ENCODE data around the gene CAPZA1. TPM values are rescaled to one million over a fixed set of nuclear protein-coding genes. Genes with fewer than 3 reads are reported as not detected.
A peak's percentile ranks its signal among the peaks of the same experiment; 100 is the strongest.

CAPZA1 gene
- total RNA-seq, 1 experiment from 2014 or later, result 171 TPM

DNA sequence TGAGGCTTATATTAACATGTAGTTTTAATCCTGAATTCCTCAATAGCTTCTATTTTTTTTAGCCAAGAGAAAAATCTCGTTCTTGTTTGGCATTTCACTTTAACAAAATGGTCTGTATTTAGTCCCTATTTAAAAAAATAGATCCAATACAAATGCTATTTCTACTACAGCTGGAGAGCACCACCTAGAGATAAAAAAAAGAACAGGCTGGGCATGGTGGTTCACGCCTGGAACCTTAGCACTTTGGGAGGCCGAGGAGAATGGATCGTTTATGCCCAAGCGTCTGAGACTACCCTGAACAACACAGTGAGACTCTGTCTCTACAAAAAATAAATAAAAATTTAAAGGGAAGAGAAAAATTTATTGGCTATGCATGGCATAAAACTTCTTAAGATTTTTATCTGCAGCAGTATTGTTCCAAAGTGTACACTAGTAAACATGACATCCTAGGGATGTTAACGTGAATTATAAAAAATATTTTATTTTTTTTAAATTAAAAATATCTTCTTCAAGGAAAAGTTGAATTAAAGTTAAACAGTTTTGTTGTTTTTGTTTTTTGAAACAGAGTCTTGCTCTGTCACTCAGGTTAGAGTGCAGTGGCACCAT, 5.1 kb upstream of the CAPZA1 start:
- H3K27ac ChIP-seq (ENCODE audit: low read depth, low read length, poor library complexity, severe bottlenecking), result no peak overlapping the region
- TF ChIP-seq EZH2 (IDR thresholded peaks at IDR 0.05; ENCODE audit: borderline replicate concordance, low read depth, low read length, poor library complexity, severe bottlenecking), result no peak
- peak; percentile 69 for TF ChIP-seq CTCF (conservative IDR thresholded peaks at IDR 0.05; ENCODE audit: low read depth, low read length)
- H3K9me3 ChIP-seq (ENCODE audit: low read depth, low read length, poor library complexity, severe bottlenecking), result no peaks in the 10 kb centered on the region
- ChIA-PET POLR2A (ENCODE audit: low non-redundant PET) (no interaction called here), CTCF (interaction anchor here (0.9 to 1.0 kb wide), 4 partner anchors 113 to 256 kb away, joined by 3 to 6 read pairs (median 3); partner anchors contain the start of gene CTTNBP2NL)
- intact Hi-C loops (cut with micrococcal nuclease; ENCODE audit: unreplicated experiment), result loop anchor here (2.0 to 10.0 kb wide), 2 partner anchors 92 to 150 kb away; partner anchors contain the start of gene RHOC
- peaks cover 6% of the 10 kb centered on the region for H3K4me1 ChIP-seq (ENCODE audit: insufficient read depth, low read length, poor library complexity, severe bottlenecking)
- peak; percentile 67 for DNase-seq (ENCODE audit: low spot score)
- no peaks in the 10 kb centered on the region for H3K27me3 ChIP-seq (replicated peaks; ENCODE audit: insufficient read depth, low read depth, low read length, poor library complexity)
- BruUV-seq (replicated peaks), result no TSS peak
- no peak overlapping the region for H3K4me3 ChIP-seq (ENCODE audit: low read depth, low read length, poor library complexity, severe bottlenecking)
- peaks cover 55% of the 10 kb centered on the region for H3K36me3 ChIP-seq (ENCODE audit: insufficient read depth, low read length, poor library complexity, severe bottlenecking)

DNA sequence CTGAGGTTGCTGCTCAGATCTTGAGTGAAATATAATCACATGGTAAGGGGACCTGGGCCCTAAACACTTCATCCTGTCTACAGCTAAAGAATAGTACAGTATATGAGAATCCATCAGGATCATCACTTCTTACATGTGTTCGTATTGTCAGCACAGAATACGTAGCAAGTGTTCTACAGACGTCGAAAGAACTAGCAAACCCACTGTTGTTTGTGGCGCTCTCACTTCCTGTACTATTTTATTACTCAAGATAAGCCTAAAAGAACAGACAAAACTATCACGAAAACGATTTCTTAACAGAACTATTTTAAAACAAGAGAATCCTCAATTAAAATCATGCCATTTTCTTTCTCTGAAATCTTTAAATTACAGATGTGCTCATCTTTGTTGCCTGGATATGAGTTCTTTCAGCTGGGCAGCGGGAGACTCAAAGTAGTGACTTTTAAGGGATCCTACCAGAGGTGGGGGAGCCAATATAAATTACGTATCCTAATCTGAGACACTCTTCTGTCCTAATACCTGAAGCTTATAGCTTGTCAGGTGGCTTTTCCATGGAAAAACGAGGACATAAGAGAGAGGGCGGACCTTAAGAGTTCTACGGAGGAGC, 1.4 kb upstream of the CAPZA1 start:
- H3K36me3 ChIP-seq (ENCODE audit: insufficient read depth, low read length, poor library complexity, severe bottlenecking), result peaks cover 25% of the 10 kb centered on the region
- no peaks in the 10 kb centered on the region for H3K27me3 ChIP-seq (replicated peaks; ENCODE audit: insufficient read depth, low read depth, low read length, poor library complexity)
- peak; percentile 39 for DNase-seq (ENCODE audit: low spot score)
- ChIA-PET POLR2A (ENCODE audit: low non-redundant PET) (no interaction called here), CTCF (interaction anchor here (1.0 to 1.6 kb wide), 2 partner anchors 89 to 228 kb away, joined by 3 to 4 read pairs; no protein-coding TSS in a partner anchor)
- peak overlapping the region; percentile 83 for H3K4me3 ChIP-seq (ENCODE audit: low read depth, low read length, poor library complexity, severe bottlenecking)
- intact Hi-C loops (cut with micrococcal nuclease; ENCODE audit: unreplicated experiment), result loop anchor here (2.0 to 10.0 kb wide), 3 partner anchors 117 to 223 kb away; no protein-coding TSS in a partner anchor
- H3K9me3 ChIP-seq (ENCODE audit: low read depth, low read length, poor library complexity, severe bottlenecking), result no peaks in the 10 kb centered on the region
- TF ChIP-seq EZH2 (IDR thresholded peaks at IDR 0.05; ENCODE audit: borderline replicate concordance, low read depth, low read length, poor library complexity, severe bottlenecking) (no peak), CTCF (conservative IDR thresholded peaks at IDR 0.05; ENCODE audit: low read depth, low read length) (no peak)
- TSS peak; percentile 55 for BruUV-seq (replicated peaks)
- peak overlapping the region; percentile 99 for H3K27ac ChIP-seq (ENCODE audit: low read depth, low read length, poor library complexity, severe bottlenecking)
- peaks cover 18% of the 10 kb centered on the region for H3K4me1 ChIP-seq (ENCODE audit: insufficient read depth, low read length, poor library complexity, severe bottlenecking)

DNA sequence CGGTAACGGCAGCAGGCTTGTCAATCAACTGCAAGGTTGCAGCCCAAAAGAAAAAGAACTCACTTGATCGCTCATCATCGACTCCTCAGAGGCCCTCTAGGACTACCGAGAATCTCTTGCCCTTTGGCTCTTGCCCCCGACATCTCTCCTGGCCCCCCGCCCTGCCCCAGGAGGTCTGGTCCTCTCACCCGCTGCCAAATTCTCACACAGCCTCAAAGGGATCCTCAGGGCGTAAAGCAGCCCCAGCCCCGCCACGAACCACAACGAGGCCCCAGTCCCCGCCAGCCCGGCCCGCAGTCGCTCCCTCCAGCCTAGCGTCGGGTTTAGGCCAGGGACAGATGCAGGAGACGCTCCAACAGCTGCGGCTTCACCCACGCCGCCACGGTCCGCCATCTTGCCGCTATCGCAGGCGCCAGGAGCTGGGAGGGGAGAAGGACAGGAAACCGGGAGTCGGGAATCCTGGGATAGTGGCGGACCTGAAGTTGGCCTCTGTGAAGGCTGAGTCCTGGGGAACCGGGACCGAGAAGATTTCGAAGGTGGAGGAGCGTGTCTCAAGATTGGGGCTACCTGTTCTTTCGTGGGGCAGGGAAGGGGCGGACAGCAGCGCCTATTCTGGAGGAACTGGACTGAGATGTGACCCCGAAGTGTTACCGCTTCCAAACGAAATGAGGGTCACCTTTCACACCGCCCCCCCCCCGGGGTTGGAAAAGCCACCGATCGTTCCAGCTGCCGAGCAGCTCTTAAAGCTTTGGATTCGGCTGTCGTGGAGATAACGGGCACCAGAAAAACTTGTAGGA, 713 bp upstream of the CAPZA1 start, which contains the start of gene ST7L:
ST7L (minus strand) TSS at position 421 of the 797 bp plus-strand sequence; CDS start at position 393, 28 bp downstream.
- BruUV-seq (replicated peaks), result no TSS peak
- intact Hi-C loops (cut with micrococcal nuclease; ENCODE audit: unreplicated experiment), result loop anchor here (2.0 to 10.0 kb wide), 3 partner anchors 118 to 224 kb away; no protein-coding TSS in a partner anchor
- H3K9me3 ChIP-seq (ENCODE audit: low read depth, low read length, poor library complexity, severe bottlenecking), result no peaks in the 10 kb centered on the region
- POLR2A ChIA-PET (ENCODE audit: low non-redundant PET), result no interaction called here
- no peaks in the 10 kb centered on the region for H3K27me3 ChIP-seq (replicated peaks; ENCODE audit: insufficient read depth, low read depth, low read length, poor library complexity)
- TF ChIP-seq EZH2 (IDR thresholded peaks at IDR 0.05; ENCODE audit: borderline replicate concordance, low read depth, low read length, poor library complexity, severe bottlenecking) (no peak), CTCF (conservative IDR thresholded peaks at IDR 0.05; ENCODE audit: low read depth, low read length) (no peak)
- peak; percentile 77 for DNase-seq (ENCODE audit: low spot score)
- CTCF ChIA-PET, result interaction anchor here (0.7 to 1.0 kb wide), 2 partner anchors 89 to 228 kb away, joined by 3 to 10 read pairs; no protein-coding TSS in a partner anchor
- peaks cover 18% of the 10 kb centered on the region for H3K36me3 ChIP-seq (ENCODE audit: insufficient read depth, low read length, poor library complexity, severe bottlenecking)
- peak within 1 kb of the TSS; percentile 83 for H3K4me3 ChIP-seq (ENCODE audit: low read depth, low read length, poor library complexity, severe bottlenecking)
- peak within 1 kb of the TSS; percentile 99 for H3K27ac ChIP-seq (ENCODE audit: low read depth, low read length, poor library complexity, severe bottlenecking)
- H3K4me1 ChIP-seq (ENCODE audit: insufficient read depth, low read length, poor library complexity, severe bottlenecking), result peaks cover 18% of the 10 kb centered on the region
